GM19351 (cell line): ENCODE results near the gene MADCAM1.
"Not testable (repeated sequence)": the region's sequence is repeated elsewhere in the genome, so short reads cannot be mapped to it uniquely, and the experiment has no call there.

Source experiments
- ATAC-seq: cut with Tn5 transposase; IDR thresholded peaks from one replicate; pipeline ENCODE4 v1.9.1; 2021; ENCODE audit warnings: mild to moderate bottlenecking, moderate library complexity; ENCODE audit not compliant: unreplicated experiment

MADCAM1 gene

DNA sequence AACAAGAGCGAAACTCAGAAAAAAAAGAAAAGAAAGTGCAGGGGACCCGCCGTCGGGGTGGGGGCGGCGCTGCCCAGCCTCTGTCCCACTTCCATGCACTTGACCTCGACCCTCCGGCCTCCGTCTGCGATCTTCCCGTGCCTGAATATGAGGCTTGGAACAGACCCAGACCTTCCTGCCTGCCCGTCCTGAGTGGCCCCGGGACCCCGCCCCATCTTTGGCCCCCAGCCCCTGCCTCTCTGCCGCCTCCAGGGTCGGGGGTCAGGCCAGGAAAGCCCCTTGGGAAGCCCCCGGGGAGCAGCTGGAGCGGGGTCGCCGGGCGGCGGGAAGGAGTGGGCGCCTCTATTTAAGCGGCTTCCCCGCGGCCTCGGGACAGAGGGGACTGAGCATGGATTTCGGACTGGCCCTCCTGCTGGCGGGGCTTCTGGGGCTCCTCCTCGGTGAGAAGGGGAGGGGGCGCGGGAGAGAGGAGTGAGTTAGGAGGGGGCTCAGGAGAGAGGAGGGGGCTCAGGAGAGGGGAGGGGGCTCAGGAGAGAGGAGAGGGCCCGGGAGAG lies at the start of gene MADCAM1:
Gene MADCAM1 (plus strand): TSS at position 375 of the 554 bp plus-strand sequence. CDS start 14 bp downstream, at position 389.
- no peak for ATAC-seq

GRCh38 chr19:447064-447426 lies 49.2 kb upstream of the MADCAM1 start:
- no peak for ATAC-seq

- no peak for ATAC-seq
Observed at GRCh38 chr19:447816-448560, 48.3 kb upstream of the MADCAM1 start.

GRCh38 chr19:449916-450315 lies 46.4 kb upstream of the MADCAM1 start:
- no peak for ATAC-seq

DNA sequence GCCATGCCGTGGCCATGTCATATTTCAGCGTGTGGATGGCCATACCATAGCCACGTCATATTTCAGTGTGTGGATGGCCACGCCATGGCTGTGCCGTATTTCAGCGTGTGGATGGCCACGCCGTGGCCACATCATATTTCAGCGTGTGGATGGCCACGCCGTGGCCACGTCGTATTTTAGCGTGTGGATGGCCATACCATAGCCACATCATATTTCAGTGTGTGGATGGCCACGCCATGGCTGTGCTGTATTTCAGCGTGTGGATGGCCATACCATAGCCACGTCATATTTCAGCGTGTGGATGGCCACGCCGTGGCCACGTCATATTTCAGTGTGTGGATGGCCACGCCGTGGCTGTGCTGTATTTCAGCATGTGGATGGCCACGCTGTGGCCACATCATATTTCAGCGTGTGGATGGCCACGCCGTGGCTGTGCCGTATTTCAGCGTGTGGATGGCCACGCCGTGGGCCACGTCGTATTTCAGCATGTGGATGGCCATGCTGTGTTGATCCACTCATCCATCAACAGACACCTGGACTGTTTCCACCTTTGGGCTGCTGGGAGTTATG lies 45.3 kb upstream of the MADCAM1 start:
- ATAC-seq: not testable (repeated sequence)

DNA sequence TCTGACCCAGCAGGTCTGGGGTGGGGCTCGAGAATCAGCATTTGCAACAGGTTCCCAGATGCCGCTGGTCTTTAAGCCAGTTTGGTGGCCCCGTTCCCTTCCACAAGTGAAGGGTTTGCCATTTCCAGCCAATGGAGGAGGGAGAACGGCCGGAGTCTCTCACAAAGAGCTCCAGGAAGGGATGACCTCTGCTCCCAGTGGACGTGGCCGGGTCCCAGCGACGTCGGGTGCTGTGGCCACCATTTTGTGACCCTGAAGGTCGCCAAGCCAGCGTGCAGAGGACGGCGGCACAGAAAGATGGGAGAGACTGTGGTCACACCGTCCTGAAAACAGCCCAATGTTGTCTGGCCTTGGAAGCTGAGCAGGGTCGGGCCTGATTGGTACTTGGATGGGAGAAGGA lies 43.5 kb upstream of the MADCAM1 start:
- ATAC-seq: no peak

GRCh38 chr19:453606-454005 lies 42.7 kb upstream of the MADCAM1 start:
- no peak for ATAC-seq

- no peak for ATAC-seq
Observed at GRCh38 chr19:455031-455705, 41.1 kb upstream of the MADCAM1 start.

DNA sequence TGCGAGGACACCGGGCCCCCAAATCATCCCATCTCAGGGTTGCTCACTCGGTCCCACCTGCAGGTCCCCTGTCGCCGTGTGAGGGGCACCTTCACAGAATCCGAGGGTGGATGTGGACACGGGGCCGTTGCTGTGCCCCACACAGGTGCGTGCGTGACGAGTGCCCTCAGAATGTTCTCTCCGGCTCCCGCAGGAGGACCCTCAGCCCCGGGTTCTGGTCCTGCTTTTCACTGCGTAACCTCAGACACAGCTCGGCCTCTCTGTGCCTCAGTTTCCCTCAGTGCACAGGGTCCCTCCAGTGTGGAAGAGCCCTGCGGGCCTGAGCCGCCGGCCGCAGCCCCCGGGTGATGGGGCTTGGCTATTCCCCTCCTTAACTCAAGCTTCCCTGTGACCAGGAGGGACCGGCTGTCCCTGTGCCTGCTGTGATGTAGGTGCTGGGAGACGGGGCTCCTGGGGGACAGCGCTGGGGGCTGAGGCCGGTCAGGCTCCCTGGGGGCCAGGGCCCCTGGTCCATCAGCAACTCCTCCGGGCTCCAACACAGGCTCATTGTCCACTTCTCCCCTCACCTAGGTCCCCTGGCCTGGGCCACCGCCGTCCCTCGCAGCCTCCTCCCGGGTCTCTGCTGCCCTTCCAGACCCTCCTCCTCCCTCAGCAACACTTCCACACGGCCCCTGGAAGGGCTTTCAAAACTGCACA lies 40.3 kb upstream of the MADCAM1 start:
- no peak for ATAC-seq

DNA sequence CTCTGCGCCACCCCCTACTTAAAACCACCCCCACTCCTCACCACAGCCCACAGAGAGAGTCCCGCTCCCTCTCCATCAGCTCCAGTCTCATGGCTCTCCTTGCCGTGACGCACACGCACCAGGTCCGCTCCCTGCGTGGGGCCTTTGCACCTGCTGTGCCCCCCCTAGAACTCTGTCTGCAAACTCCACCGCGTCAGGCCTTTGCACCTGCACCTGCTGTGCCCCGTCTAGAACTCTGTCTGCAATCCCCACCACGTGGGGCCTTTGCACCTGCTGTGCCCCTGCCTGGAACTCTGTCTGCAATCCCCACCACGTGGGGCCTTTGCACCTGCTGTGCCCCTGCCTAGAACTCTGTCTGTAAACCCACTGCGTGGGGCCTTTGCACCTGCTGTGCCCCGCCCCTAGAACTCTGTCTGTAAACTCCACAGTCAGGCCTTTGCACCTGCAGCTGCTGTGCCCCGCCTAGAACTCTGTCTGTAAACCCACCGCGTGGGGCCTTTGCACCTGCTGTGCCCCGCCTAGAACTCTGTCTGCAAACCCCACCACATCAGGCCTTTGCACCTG lies 39.7 kb upstream of the MADCAM1 start:
- no peak for ATAC-seq

DNA sequence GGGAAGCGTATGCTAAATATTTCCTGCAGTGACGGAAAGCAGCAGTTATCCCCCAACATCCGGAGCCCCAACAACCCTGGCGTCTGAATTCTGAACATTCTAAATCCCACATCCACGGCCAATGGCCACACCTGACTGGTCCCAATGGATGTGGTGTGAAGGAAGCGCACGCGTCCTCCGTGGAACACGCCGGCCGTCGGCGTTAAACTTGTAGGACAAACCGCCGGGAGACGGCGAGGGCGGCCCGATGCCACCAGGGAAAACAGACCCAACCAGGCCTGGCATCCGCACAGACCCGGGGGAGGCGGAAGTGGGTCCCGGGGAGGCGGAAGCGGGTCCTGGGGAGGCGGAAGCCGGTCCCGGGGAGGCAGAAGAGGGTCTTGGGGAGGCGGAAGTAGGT lies 38.6 kb upstream of the MADCAM1 start:
- ATAC-seq: no peak

DNA sequence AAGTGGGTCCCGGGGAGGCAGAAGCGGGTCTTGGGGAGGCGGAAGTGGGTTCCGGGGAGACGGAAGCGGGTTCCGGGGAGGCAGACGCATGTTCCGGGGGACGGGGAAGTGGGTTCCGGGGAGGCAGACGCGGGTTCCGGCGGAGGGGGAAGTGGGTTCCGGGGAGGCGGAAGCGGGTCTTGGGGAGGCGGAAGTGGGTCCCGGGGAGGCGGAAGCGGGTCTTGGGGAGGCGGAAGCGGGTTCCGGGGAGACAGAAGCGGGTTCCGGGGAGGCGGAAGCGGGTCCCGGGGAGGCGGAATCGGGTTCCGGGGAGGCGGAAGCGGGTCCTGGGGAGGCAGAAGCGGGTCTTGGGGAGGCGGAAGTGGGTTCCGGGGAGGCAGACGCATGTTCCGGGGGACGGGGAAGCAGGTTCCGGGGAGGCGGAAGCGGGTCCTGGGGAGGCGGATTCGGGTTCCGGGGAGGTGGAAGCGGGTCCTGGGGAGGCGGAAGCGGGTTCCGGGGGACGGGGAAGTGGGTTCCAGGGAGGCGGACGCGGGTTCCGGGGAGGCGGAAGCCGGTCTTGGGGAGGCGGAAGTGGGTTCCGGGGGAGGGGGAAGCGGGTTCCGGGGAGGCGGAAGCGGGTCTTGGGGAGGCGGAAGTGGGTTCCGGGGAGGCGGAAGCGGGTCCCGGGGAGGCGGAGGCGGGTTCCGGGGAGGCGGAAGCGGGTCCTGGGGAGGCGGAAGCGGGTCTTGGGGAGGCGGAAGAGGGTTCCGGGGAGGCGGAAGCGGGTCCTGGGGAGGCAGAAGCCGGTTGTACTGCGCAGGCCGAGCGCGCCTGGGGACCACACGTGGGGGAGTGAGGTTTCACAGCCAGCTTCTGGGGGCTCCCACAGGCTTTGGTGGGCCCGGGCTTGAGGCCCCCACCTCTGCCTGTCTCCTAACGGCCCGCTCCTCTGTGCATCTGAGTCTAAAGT lies 37.9 kb upstream of the MADCAM1 start:
- ATAC-seq: no peak

GRCh38 chr19:459724-460511 lies 36.4 kb upstream of the MADCAM1 start:
- ATAC-seq: no peak

DNA sequence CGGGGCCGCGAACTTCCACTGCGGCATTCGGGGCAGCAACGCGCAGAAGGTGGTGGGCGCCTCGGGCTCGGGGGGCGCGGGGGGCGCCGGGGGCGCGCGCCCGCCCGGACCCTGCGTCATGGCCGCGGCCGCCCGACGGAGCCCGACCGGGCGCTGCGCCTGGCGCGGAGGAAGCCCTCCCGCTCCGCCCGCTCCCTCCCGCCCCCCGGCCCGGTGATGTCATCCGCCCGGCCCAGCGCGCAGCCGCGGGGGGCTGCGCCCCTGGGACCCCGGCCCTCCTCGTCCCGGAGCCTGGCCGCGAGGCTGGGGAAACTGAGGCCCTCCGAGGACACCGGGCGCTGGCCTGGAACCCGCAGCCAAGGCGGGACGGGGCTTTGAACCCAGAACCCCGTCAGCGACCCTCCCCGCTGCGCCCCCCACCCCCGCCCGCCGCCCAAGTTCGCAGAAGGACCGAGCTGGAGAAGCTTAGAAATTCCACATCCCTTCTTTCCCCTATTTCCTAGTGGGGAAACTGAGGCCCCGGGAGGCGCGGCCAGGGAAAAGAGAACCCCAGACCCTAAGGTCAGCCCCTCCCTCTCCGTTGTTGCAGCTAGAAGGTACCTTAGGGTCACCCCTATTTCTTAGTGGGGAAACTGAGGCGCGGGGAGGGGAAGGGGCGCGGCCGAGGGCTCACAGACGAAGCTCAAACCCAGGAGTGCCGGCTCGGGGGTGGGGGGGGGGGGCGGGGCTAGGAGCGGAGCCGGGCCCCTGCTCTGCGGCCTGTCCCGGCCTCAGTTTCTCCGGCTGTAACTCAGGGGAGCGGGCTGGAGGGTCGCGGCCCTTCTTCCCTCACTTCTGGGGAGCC lies 35.2 kb upstream of the MADCAM1 start, which contains the start of gene SHC2:
Gene SHC2 (minus strand): TSS at position 157 of the 844 bp plus-strand sequence. CDS start 37 bp downstream, at position 120.
- no peak for ATAC-seq

GRCh38 chr19:461721-462551 lies 34.4 kb upstream of the MADCAM1 start:
- ATAC-seq: no peak

GRCh38 chr19:463483-464207 lies 32.6 kb upstream of the MADCAM1 start:
- ATAC-seq: no peak

- ATAC-seq: no peak
Observed at GRCh38 chr19:464208-464545, 32.1 kb upstream of the MADCAM1 start.
